IPS-15b (cell line): Measurements from ENCODE around the gene SSR4.

Experiments
- H3K27me3 ChIP-seq: one replicate; pipeline ENCODE4 v1.6.1; 2013; ENCODE audit warnings: low read length; ENCODE audit not compliant: control insufficient read depth, insufficient read depth
- H3K36me3 ChIP-seq: one replicate; pipeline ENCODE4 v1.6.1; 2013; ENCODE audit warnings: low read length; ENCODE audit not compliant: control insufficient read depth, insufficient read depth
- H3K4me1 ChIP-seq: one replicate; pipeline ENCODE4 v1.6.1; 2013; ENCODE audit warnings: mild to moderate bottlenecking, low read length; ENCODE audit not compliant: control insufficient read depth, insufficient read depth
- H3K4me3 ChIP-seq: one replicate; pipeline ENCODE4 v1.5.1; 2013; ENCODE audit warnings: low read depth, low read length
- H3K9ac ChIP-seq: one replicate; pipeline ENCODE4 v1.6.1; 2013; ENCODE audit warnings: low read depth, mild to moderate bottlenecking, low read length
- H3K9me3 ChIP-seq: one replicate; pipeline ENCODE4 v1.6.1; 2013; ENCODE audit warnings: mild to moderate bottlenecking, low read length; ENCODE audit not compliant: control insufficient read depth, insufficient read depth

The SSR4 gene

GRCh38 chrX:153829799-153830639, 35.6 kb downstream of the SSR4 start, which contains the start of gene PDZD4:
TSS of gene PDZD4 (minus strand) at chrX:153830544. CDS start at chrX:153830298, 246 bp downstream.
- H3K36me3 ChIP-seq = no peaks in the 10 kb centered on the region
- peaks cover 3% of the 10 kb centered on the region for H3K27me3 ChIP-seq
- H3K4me1 ChIP-seq = peaks cover 6% of the 10 kb centered on the region
- no peaks in the 10 kb centered on the region for H3K9me3 ChIP-seq
- H3K9ac ChIP-seq = no peak within 1 kb of the TSS
- H3K4me3 ChIP-seq = peak within 1 kb of the TSS; percentile 61

- peak overlapping the region; percentile 15 for H3K4me3 ChIP-seq
- no peaks in the 10 kb centered on the region for H3K36me3 ChIP-seq
- H3K9ac ChIP-seq = no peak overlapping the region
- H3K9me3 ChIP-seq = no peaks in the 10 kb centered on the region
- H3K4me1 ChIP-seq = peaks cover 2% of the 10 kb centered on the region
- H3K27me3 ChIP-seq = peaks cover 3% of the 10 kb centered on the region
These were observed 36.4 kb downstream of the SSR4 start for GRCh38 chrX:153830640-153831428.

- Histone ChIP-seq H3K36me3 (no peaks in the 10 kb centered on the region), H3K4me1 (peaks cover 2% of the 10 kb centered on the region), H3K9me3 (no peaks in the 10 kb centered on the region), H3K9ac (no peak overlapping the region), H3K4me3 (peak overlapping the region; percentile 15), H3K27me3 (peaks cover 3% of the 10 kb centered on the region)
These were observed 37.1 kb downstream of the SSR4 start for GRCh38 chrX:153831429-153832150.

GRCh38 chrX:153832728-153833127, 38.3 kb downstream of the SSR4 start:
- Histone ChIP-seq H3K36me3 (no peaks in the 10 kb centered on the region), H3K9me3 (no peaks in the 10 kb centered on the region), H3K4me3 (no peak overlapping the region), H3K4me1 (no peaks in the 10 kb centered on the region), H3K9ac (no peak overlapping the region), H3K27me3 (peaks cover 3% of the 10 kb centered on the region)

GRCh38 chrX:153836921-153837320, 42.5 kb downstream of the SSR4 start:
- no peak overlapping the region for H3K4me3 ChIP-seq
- H3K9me3 ChIP-seq = no peaks in the 10 kb centered on the region
- no peak overlapping the region for H3K9ac ChIP-seq
- H3K36me3 ChIP-seq = no peaks in the 10 kb centered on the region
- no peaks in the 10 kb centered on the region for H3K4me1 ChIP-seq
- peaks cover under 1% of the 10 kb centered on the region for H3K27me3 ChIP-seq

GRCh38 chrX:153844509-153845082, 50.1 kb downstream of the SSR4 start:
- peaks cover 2% of the 10 kb centered on the region for H3K4me1 ChIP-seq
- H3K4me3 ChIP-seq = peak overlapping the region; percentile 6
- H3K36me3 ChIP-seq = no peaks in the 10 kb centered on the region
- no peaks in the 10 kb centered on the region for H3K9me3 ChIP-seq
- H3K27me3 ChIP-seq = no peaks in the 10 kb centered on the region
- no peak overlapping the region for H3K9ac ChIP-seq

GRCh38 chrX:153845195-153845594, 50.7 kb downstream of the SSR4 start:
- Histone ChIP-seq H3K9ac (no peak overlapping the region), H3K9me3 (no peaks in the 10 kb centered on the region), H3K4me1 (peaks cover 2% of the 10 kb centered on the region), H3K36me3 (no peaks in the 10 kb centered on the region), H3K4me3 (no peak overlapping the region), H3K27me3 (no peaks in the 10 kb centered on the region)

- no peak overlapping the region for H3K9ac ChIP-seq
- H3K9me3 ChIP-seq = no peaks in the 10 kb centered on the region
- H3K36me3 ChIP-seq = no peaks in the 10 kb centered on the region
- H3K27me3 ChIP-seq = no peaks in the 10 kb centered on the region
- H3K4me1 ChIP-seq = peaks cover 2% of the 10 kb centered on the region
- H3K4me3 ChIP-seq = no peak overlapping the region
These were observed 51.4 kb downstream of the SSR4 start for GRCh38 chrX:153845842-153846241.
